ENCODE measurements around the gene PATE1.

DNA sequence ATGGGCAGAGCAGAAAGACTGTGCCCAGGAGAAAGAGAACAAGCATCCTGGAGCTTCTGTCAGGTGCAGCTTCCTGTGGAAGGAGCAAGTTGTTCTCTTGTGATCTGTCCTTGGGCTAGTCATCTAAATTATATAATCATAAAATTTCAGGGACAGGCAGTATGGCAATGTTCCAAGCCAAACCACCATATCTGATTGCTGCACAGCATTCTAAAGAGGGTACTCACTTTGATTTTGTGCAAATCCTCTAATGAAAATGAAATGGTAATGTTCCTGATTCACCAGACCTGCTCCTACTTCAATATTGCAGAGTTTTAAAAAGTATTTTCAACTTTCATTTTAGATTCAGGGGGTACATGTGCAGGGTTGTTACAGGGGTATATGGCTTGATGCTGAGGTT is 32.6 kb downstream of the PATE1 start, which contains the start of gene PATE2:
- TF ChIP-seq, protein P1, sequence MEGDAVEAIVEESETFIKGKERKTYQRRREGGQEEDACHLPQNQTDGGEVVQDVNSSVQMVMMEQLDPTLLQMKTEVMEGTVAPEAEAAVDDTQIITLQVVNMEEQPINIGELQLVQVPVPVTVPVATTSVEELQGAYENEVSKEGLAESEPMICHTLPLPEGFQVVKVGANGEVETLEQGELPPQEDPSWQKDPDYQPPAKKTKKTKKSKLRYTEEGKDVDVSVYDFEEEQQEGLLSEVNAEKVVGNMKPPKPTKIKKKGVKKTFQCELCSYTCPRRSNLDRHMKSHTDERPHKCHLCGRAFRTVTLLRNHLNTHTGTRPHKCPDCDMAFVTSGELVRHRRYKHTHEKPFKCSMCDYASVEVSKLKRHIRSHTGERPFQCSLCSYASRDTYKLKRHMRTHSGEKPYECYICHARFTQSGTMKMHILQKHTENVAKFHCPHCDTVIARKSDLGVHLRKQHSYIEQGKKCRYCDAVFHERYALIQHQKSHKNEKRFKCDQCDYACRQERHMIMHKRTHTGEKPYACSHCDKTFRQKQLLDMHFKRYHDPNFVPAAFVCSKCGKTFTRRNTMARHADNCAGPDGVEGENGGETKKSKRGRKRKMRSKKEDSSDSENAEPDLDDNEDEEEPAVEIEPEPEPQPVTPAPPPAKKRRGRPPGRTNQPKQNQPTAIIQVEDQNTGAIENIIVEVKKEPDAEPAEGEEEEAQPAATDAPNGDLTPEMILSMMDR (IDR thresholded peaks at IDR 0.05; ENCODE audit: borderline replicate concordance, extremely low read depth, low read length, poor library complexity, severe bottlenecking): no peak
- no peak for TF ChIP-seq EZH2 (IDR thresholded peaks at IDR 0.05; ENCODE audit: borderline replicate concordance, low read depth, low read length, severe bottlenecking)

Measured in DND-41 (cell line).